Measurements from ENCODE around the gene KLK11.

Gene KLK11

GRCh38 chr19:51030631-51031030, 4.2 kb upstream of the KLK11 start:
- H3K4me3 ChIP-seq (ENCODE audit: low read length) = no peak overlapping the region
- TF ChIP-seq CTCF (conservative IDR thresholded peaks at IDR 0.05; ENCODE audit: low read length) = no peak
- no peak for DNase-seq (ENCODE audit: low read depth)

- no peak for TF ChIP-seq CTCF (conservative IDR thresholded peaks at IDR 0.05; ENCODE audit: low read length)
- H3K4me3 ChIP-seq (ENCODE audit: low read length) = no peak overlapping the region
- DNase-seq (ENCODE audit: low read depth) = no peak
Measured at GRCh38 chr19:51029718-51030117, 3.3 kb upstream of the KLK11 start.

- H3K4me3 ChIP-seq (ENCODE audit: low read length) = no peak overlapping the region
- DNase-seq (ENCODE audit: low read depth) = no peak
- no peak for TF ChIP-seq CTCF (conservative IDR thresholded peaks at IDR 0.05; ENCODE audit: low read length)
Measured at GRCh38 chr19:51027873-51028272, 1.5 kb upstream of the KLK11 start.

- no peak overlapping the region for H3K4me3 ChIP-seq (ENCODE audit: low read length)
- no peak for TF ChIP-seq CTCF (conservative IDR thresholded peaks at IDR 0.05; ENCODE audit: low read length)
- no peak for DNase-seq (ENCODE audit: low read depth)
Measured at GRCh38 chr19:51027126-51027806, 850 bp upstream of the KLK11 start.

- TF ChIP-seq CTCF (conservative IDR thresholded peaks at IDR 0.05; ENCODE audit: low read length) = no peak
- DNase-seq (ENCODE audit: low read depth) = no peak
- no peak overlapping the region for H3K4me3 ChIP-seq (ENCODE audit: low read length)
Measured at GRCh38 chr19:51025809-51026553, 435 bp downstream of the KLK11 start.

GRCh38 chr19:51025401-51025800, 1.0 kb downstream of the KLK11 start:
- DNase-seq (ENCODE audit: low read depth) = no peak
- TF ChIP-seq CTCF (conservative IDR thresholded peaks at IDR 0.05; ENCODE audit: low read length) = no peak

GRCh38 chr19:51024924-51025323, 1.5 kb downstream of the KLK11 start:
- DNase-seq (ENCODE audit: low read depth) = no peak
- no peak overlapping the region for H3K4me3 ChIP-seq (ENCODE audit: low read length)
- no peak for TF ChIP-seq CTCF (conservative IDR thresholded peaks at IDR 0.05; ENCODE audit: low read length)

More at GRCh38 chr19:51025401-51025800, 1.0 kb downstream of the KLK11 start:
- no peak overlapping the region for H3K4me3 ChIP-seq (ENCODE audit: low read length)
